Endothelial cell of umbilical vein (primary cell): Measurements from ENCODE around the gene GALNT14. TPM values are rescaled to one million over a fixed set of nuclear protein-coding genes. Genes with fewer than 3 reads are reported as not detected.

ENCODE experiments used
- BruUV-seq: library from RNA; stranded (reverse); fragments of 400-500 nt; replicated peaks from 2 replicates; lab custom pipeline; 2021; lab: Mats Ljungman, UMichigan
- CTCF ChIA-PET: fragments of 300-600, 350-600 bp; sonication (Branson Sonifier 250); formaldehyde crosslinking; loops from one replicate; lab custom pipeline; 2021; ENCODE audit warnings: antibody characterized with exemption, inconsistent platforms; lab: Charles Lee
- POLR2A ChIA-PET: fragments of 300-600, 350-600 bp; sonication (Branson Sonifier 250); formaldehyde crosslinking; loops from one replicate; lab custom pipeline; 2021; ENCODE audit warnings: antibody characterized with exemption, inconsistent platforms; lab: Charles Lee
- DNase-seq: peaks from one replicate; pipeline ENCODE4 v3.0.0-alpha.2; 2011; ENCODE audit warnings: low read depth, low spot score
- FAIRE-seq: peaks from 2 replicates; lab custom pipeline; 2011; peaks lifted over from hg19 to GRCh38; lab: Jason Lieb, UNC
- H2AFZ ChIP-seq: 2 replicates; pipeline ENCODE4 v1.6.0; 2012; ENCODE audit warnings: low read depth, low read length, control low read depth, inconsistent platforms
- H3K27ac ChIP-seq: 2 replicates; pipeline ENCODE4 v1.5.1; 2011; ENCODE audit warnings: low read depth, mild to moderate bottlenecking, control low read depth, low read length, moderate library complexity; ENCODE audit not compliant: insufficient read depth
- H3K27me3 ChIP-seq, 2 experiments: 2 replicates each; pipeline versions ENCODE4 v1.6.0 to v1.6.1; 2011; ENCODE audit warnings: low read length in 2 of 2, mixed read lengths in 1 of 2; ENCODE audit not compliant: control insufficient read depth in 2 of 2, insufficient read depth in 2 of 2
- H3K36me3 ChIP-seq, 2 experiments: 2 replicates in 1 of 2; 3 replicates in 1 of 2; pipeline ENCODE4 v1.5.1; 2011; ENCODE audit warnings: low read length in 2 of 2, mild to moderate bottlenecking in 1 of 2, moderate library complexity in 1 of 2; ENCODE audit not compliant: control insufficient read depth in 2 of 2, insufficient read depth in 2 of 2; ENCODE audit errors: extremely low read depth in 1 of 2
- H3K4me1 ChIP-seq: 3 replicates; pipeline ENCODE4 v1.5.1; 2011; ENCODE audit warnings: mild to moderate bottlenecking, low read length; ENCODE audit not compliant: control insufficient read depth, insufficient read depth; ENCODE audit errors: extremely low read depth
- H3K4me2 ChIP-seq: 2 replicates; pipeline ENCODE4 v1.6.1; 2011; ENCODE audit warnings: low read length, control low read depth, mixed read lengths; ENCODE audit not compliant: insufficient read depth
- H3K4me3 ChIP-seq, 3 experiments: fragments of 200-600 bp in 1 of 3; sonication (generic), shearing (Covaris generic) in 1 of 3; replicated peaks in 1 of 3; 2 replicates each; pipeline ENCODE4 v1.5.1; 2011 to 2016; ENCODE audit warnings: control low read depth in 3 of 3, low read length in 3 of 3, mild to moderate bottlenecking in 2 of 3, inconsistent platforms in 1 of 3, low read depth in 1 of 3, moderate library complexity in 1 of 3; ENCODE audit not compliant: insufficient read depth in 1 of 3
- H3K79me2 ChIP-seq: 2 replicates; pipeline ENCODE4 v1.6.0; 2012; ENCODE audit warnings: low read length, inconsistent platforms; ENCODE audit not compliant: control insufficient read depth, insufficient read depth
- H3K9ac ChIP-seq: replicated peaks from 2 replicates; pipeline ENCODE3; 2011; ENCODE audit warnings: low read length, control low read depth; ENCODE audit not compliant: insufficient read depth; ENCODE audit errors: extremely low read depth
- H3K9me1 ChIP-seq: replicated peaks from 3 replicates; pipeline ENCODE4 v1.6.0; 2011; ENCODE audit warnings: mild to moderate bottlenecking, low read length; ENCODE audit not compliant: control insufficient read depth, insufficient read depth; ENCODE audit errors: extremely low read depth
- H3K9me3 ChIP-seq: replicated peaks from 2 replicates; pipeline ENCODE4 v1.5.1; 2012; ENCODE audit warnings: low read length, inconsistent platforms; ENCODE audit not compliant: control insufficient read depth, insufficient read depth
- H4K20me1 ChIP-seq: replicated peaks from 2 replicates; pipeline ENCODE3; 2011; ENCODE audit warnings: mild to moderate bottlenecking, low read length; ENCODE audit not compliant: control insufficient read depth, insufficient read depth; ENCODE audit errors: extremely low read depth
- EZH2 ChIP-seq: IDR thresholded peaks from 2 replicates; pipeline ENCODE4 v1.6.1; 2012; ENCODE audit warnings: borderline replicate concordance, low read depth, mild to moderate bottlenecking, moderate library complexity, low read length, inconsistent platforms; ENCODE audit not compliant: severe bottlenecking
- FOS ChIP-seq: IDR thresholded peaks from 2 replicates; pipeline ENCODE4 v1.6.1; 2011; ENCODE audit warnings: mild to moderate bottlenecking, low read length, moderate library complexity, borderline replicate concordance; ENCODE audit not compliant: insufficient read depth
- GATA2 ChIP-seq: IDR thresholded peaks from 2 replicates; pipeline ENCODE4 v1.7.0; 2011; ENCODE audit warnings: low read depth, mild to moderate bottlenecking, moderate library complexity, mixed read lengths, low read length; ENCODE audit not compliant: insufficient read length, insufficient read depth
- JUN ChIP-seq: IDR thresholded peaks from 2 replicates; pipeline ENCODE4 v1.6.1; 2011; ENCODE audit warnings: borderline replicate concordance, low read depth; ENCODE audit not compliant: insufficient read length, insufficient read depth
- MYC ChIP-seq: IDR thresholded peaks from one replicate; pipeline ENCODE4 v1.6.1; 2011; ENCODE audit warnings: mild to moderate bottlenecking, low read depth, low read length
- POLR2A ChIP-seq: IDR thresholded peaks from 2 replicates; pipeline ENCODE4 v1.6.1; 2012; ENCODE audit warnings: low read depth, mild to moderate bottlenecking, control low read depth, low read length
- POLR2AphosphoS5 ChIP-seq: IDR thresholded peaks from 2 replicates; pipeline ENCODE4 v1.6.1; 2012; ENCODE audit warnings: low read depth, mild to moderate bottlenecking, control low read depth, low read length, moderate library complexity; ENCODE audit not compliant: insufficient read depth
- dilution Hi-C: fragments of 300-500 bp; cut with MboI; formaldehyde crosslinking; loops from one replicate; pipeline ENCODE4 v1.15.0; 2019; ENCODE audit warnings: low sequenced_read_pairs; ENCODE audit not compliant: extremely low pct_ligation_motif_present
- intact Hi-C: fragments of 100-400 bp; cut with micrococcal nuclease; formaldehyde crosslinking; loops from one replicate; pipeline ENCODE4 v1.10.0; 2022
- polyA plus RNA-seq, 4 experiments: library from polyadenylated mRNA; depleted of rRNA in 3 of 4; stranded (reverse) in 3 of 4; unstranded in 1 of 4; fragments of >200 nt; gene quantifications; 2 replicates each; pipeline versions ENCODE4 v1.2.1 to v1.2.3, GENCODE V29; 2011 to 2012; ENCODE audit warnings: missing spikeins in 1 of 4
- total RNA-seq: library from RNA; stranded (reverse); gene quantifications from 2 replicates; pipeline ENCODE4 v1.2.3, GENCODE V29; 2021
- TF ChIP-seq, protein P1 (sequence below): IDR thresholded peaks from 2 replicates; pipeline ENCODE4 v1.6.1; 2011; ENCODE audit not compliant: insufficient read depth, insufficient read length
- TF ChIP-seq, protein P2 (sequence below), 2 donors: IDR thresholded peaks; 1 replicate in 1 of 2; 2 replicates in 1 of 2; pipeline ENCODE4 v1.5.1; 2011; ENCODE audit warnings: low read length in 2 of 2, mild to moderate bottlenecking in 2 of 2, moderate library complexity in 2 of 2, control low read depth in 1 of 2, inconsistent platforms in 1 of 2, low read depth in 1 of 2; ENCODE audit not compliant: insufficient read depth in 1 of 2; ENCODE audit errors: extremely low read depth in 1 of 2

GALNT14 gene
- total and polyA plus RNA-seq, 2 donors (not counting 3 experiments of a cell fraction or from before 2014, with no cell fraction given) = 0.04 to 0.40 TPM

DNA sequence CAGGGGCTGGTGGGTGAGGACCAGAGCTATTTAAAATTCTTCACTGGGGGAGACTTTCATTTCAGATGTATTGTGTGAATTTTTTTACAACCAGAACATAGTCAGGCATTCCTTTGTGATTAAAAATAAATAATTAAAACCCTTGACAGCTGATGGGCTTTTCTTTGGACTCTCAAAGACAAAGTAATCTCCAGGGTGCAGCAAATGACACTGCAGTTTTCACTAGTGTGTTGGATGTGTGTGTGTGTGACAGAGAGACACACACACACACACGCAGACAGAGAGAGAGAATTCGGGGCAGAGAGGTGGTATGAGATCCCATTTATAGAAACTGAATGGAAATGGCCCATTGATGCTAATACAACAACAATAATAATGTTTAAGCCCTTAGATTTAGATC, 10.3 kb upstream of the GALNT14 start:
- Histone ChIP-seq H4K20me1 (no peaks in the 10 kb centered on the region), H3K36me3 (no peaks in the 10 kb centered on the region), H3K27me3 (no peaks in the 10 kb centered on the region), H3K4me1 (no peaks in the 10 kb centered on the region), H3K4me2 (no peak overlapping the region), H3K4me3 (no peak overlapping the region), H3K9me1 (no peaks in the 10 kb centered on the region), H3K9ac (no peak overlapping the region), H3K27ac (no peak overlapping the region), H3K9me3 (no peaks in the 10 kb centered on the region), H3K79me2 (no peaks in the 10 kb centered on the region), H2AFZ (no peak overlapping the region)
- TF ChIP-seq JUN (no peak), GATA2 (no peak), FOS (no peak), POLR2A (no peak), EZH2 (no peak), POLR2AphosphoS5 (no peak), MYC (no peak)
- TF ChIP-seq, protein P1, sequence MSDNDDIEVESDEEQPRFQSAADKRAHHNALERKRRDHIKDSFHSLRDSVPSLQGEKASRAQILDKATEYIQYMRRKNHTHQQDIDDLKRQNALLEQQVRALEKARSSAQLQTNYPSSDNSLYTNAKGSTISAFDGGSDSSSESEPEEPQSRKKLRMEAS = no peak
- TF ChIP-seq, protein P2, sequence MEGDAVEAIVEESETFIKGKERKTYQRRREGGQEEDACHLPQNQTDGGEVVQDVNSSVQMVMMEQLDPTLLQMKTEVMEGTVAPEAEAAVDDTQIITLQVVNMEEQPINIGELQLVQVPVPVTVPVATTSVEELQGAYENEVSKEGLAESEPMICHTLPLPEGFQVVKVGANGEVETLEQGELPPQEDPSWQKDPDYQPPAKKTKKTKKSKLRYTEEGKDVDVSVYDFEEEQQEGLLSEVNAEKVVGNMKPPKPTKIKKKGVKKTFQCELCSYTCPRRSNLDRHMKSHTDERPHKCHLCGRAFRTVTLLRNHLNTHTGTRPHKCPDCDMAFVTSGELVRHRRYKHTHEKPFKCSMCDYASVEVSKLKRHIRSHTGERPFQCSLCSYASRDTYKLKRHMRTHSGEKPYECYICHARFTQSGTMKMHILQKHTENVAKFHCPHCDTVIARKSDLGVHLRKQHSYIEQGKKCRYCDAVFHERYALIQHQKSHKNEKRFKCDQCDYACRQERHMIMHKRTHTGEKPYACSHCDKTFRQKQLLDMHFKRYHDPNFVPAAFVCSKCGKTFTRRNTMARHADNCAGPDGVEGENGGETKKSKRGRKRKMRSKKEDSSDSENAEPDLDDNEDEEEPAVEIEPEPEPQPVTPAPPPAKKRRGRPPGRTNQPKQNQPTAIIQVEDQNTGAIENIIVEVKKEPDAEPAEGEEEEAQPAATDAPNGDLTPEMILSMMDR (IDR thresholded peaks at IDR 0.05; ENCODE audit: extremely low read depth in 1 of 2, insufficient read depth in 1 of 2, low read depth in 1 of 2, low read length in 2 of 2) = no peak
- DNase-seq = no peak
- FAIRE-seq = no peak
- intact Hi-C loops = no loop called here
- ChIA-PET POLR2A (no interaction called here), CTCF (no interaction called here)
- dilution Hi-C loops = no loop called here
- no TSS peak for BruUV-seq
